Type B pancreatic cell (in vitro differentiated cells): ENCODE measurements around the gene GOLT1B. TPM values are rescaled to one million over a fixed set of nuclear protein-coding genes. Genes with fewer than 3 reads are reported as not detected.

Experiments
- DNase-seq: peaks from one replicate; pipeline ENCODE4 v3.0.0; 2021; ENCODE audit warnings: mixed read lengths; ENCODE audit not compliant: unreplicated experiment; ENCODE audit errors: extremely low spot score
- H3K27ac Mint-ChIP-seq: 2 replicates; pipeline ENCODE4 v1.8.0; 2021; ENCODE audit warnings: mild to moderate bottlenecking, mixed read lengths
- H3K27me3 Mint-ChIP-seq: 2 replicates; pipeline ENCODE4 v1.8.0; 2021; ENCODE audit warnings: mixed read lengths
- H3K36me3 Mint-ChIP-seq: 2 replicates; pipeline ENCODE4 v1.8.0; 2021; ENCODE audit warnings: mixed read lengths
- H3K4me1 Mint-ChIP-seq: one replicate; pipeline ENCODE4 v1.8.0; 2021; ENCODE audit warnings: mixed read lengths; ENCODE audit not compliant: unreplicated experiment
- H3K4me3 Mint-ChIP-seq: 2 replicates; pipeline ENCODE4 v1.8.0; 2021; ENCODE audit warnings: mild to moderate bottlenecking, mixed read lengths
- H3K9me3 Mint-ChIP-seq: 2 replicates; pipeline ENCODE4 v1.8.0; 2021; ENCODE audit warnings: mixed read lengths
- total RNA-seq: library from RNA; stranded (reverse); gene quantifications from 2 replicates; pipeline ENCODE4 v1.2.1, GENCODE V29; 2021; ENCODE audit warnings: low replicate concordance
- TF ChIP-seq, protein P1 (sequence below): fragments of 200-600 bp; sonication (generic); conservative IDR thresholded peaks from 2 replicates; pipeline ENCODE4 v1.5.0; 2021; ENCODE audit warnings: antibody characterized with exemption, mild to moderate bottlenecking

The GOLT1B gene
- total RNA-seq, 1 donor from 2014 or later: 36.3 TPM

- Mint-ChIP-seq H3K27me3 (peaks cover 7% of the 10 kb centered on the region), H3K4me1 (no peaks in the 10 kb centered on the region), H3K4me3 (no peak overlapping the region), H3K9me3 (no peaks in the 10 kb centered on the region), H3K27ac (no peak overlapping the region), H3K36me3 (no peaks in the 10 kb centered on the region)
- DNase-seq: no peak
- TF ChIP-seq, protein P1, sequence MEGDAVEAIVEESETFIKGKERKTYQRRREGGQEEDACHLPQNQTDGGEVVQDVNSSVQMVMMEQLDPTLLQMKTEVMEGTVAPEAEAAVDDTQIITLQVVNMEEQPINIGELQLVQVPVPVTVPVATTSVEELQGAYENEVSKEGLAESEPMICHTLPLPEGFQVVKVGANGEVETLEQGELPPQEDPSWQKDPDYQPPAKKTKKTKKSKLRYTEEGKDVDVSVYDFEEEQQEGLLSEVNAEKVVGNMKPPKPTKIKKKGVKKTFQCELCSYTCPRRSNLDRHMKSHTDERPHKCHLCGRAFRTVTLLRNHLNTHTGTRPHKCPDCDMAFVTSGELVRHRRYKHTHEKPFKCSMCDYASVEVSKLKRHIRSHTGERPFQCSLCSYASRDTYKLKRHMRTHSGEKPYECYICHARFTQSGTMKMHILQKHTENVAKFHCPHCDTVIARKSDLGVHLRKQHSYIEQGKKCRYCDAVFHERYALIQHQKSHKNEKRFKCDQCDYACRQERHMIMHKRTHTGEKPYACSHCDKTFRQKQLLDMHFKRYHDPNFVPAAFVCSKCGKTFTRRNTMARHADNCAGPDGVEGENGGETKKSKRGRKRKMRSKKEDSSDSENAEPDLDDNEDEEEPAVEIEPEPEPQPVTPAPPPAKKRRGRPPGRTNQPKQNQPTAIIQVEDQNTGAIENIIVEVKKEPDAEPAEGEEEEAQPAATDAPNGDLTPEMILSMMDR: no peak
These were observed 51.7 kb downstream of the GOLT1B start for GRCh38 chr12:21553329-21553675.

DNA sequence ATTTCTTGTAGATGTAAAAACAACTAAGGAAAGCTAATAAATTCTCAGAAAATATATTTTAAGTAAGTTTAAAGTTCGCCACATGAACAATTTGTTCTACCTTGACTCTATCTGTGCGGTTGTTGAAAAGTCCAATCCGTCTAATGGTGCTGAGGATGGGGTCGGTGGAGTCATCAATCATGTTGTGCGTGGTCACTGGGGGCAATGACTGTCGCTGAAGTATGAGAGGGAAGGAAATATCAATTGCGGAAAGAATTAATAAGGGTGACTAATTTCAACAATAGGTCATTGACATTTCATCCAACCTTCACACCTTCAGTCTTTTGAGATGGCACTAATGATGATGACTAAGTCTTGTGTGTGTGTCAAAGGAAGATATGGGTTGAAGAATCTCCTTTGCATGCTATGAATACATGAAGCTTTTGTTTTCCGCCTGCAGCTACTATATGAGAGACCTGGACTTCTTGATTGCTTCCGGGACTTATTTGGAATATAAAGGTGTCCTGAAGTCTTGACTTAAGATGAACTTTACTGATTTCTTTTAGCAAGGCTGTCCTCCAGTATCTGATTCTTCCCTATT lies 56.6 kb downstream of the GOLT1B start:
- H3K4me3 Mint-ChIP-seq: no peak overlapping the region
- H3K36me3 Mint-ChIP-seq: peaks cover 4% of the 10 kb centered on the region
- peaks cover 9% of the 10 kb centered on the region for H3K27me3 Mint-ChIP-seq
- no peak overlapping the region for H3K27ac Mint-ChIP-seq
- TF ChIP-seq, protein P1: no peak
- H3K9me3 Mint-ChIP-seq: no peaks in the 10 kb centered on the region
- no peak for DNase-seq
- no peaks in the 10 kb centered on the region for H3K4me1 Mint-ChIP-seq

DNA sequence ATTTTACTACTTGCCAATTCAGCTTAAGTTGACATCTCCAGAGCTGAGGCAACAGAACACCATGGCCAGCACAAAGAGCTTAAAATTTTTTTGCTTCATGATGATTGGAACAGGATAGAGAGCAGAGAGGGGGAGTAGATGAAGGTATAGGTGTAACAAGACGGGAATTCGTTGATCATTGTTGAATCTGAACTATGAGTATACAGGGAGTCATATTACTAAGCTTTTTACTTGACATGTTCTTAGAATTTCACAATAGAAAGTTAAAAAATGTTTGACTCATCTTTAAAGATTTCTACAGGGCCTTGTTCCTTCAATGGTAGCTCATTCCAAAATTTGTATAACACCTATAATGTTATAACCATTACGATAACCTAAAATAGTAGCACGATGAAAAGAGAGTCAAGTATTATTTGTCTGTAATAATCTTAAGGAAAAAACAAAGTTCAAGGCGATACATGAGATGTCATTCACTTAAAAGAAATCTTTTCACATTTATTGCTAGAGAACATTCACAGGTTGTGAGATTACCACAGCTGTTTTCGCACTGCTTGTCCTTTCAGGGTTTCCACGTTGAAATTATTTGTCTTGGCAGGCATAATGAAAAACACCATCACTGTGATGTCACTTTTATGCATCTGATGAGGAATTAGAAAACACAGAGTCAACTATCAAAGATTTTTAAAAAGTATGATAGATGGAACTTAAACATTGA lies 58.4 kb downstream of the GOLT1B start:
- Mint-ChIP-seq H3K4me3 (no peak overlapping the region), H3K36me3 (peaks cover 4% of the 10 kb centered on the region), H3K27ac (no peak overlapping the region), H3K4me1 (no peaks in the 10 kb centered on the region), H3K27me3 (peaks cover 5% of the 10 kb centered on the region), H3K9me3 (no peaks in the 10 kb centered on the region)
- DNase-seq: no peak
- TF ChIP-seq, protein P1: no peak

DNA sequence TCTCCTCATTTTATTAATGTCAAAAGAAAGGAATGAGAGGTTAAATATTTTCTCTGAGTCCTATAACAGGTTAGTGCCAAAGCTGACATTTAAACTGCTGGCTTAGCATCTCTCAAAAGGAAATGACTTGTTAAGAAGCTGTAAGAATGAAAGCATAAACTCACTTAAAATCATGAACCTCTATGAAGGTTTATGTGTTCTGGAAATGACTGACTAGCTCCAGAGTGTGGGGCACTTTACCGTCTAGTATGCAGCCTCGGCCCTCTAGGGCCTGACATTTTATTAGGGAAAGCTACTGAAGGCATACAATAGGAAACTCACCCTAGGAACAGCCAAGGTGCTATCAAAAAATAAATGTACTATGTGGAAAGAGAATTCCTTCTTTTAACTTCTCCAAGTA lies 59.6 kb downstream of the GOLT1B start:
- Mint-ChIP-seq H3K9me3 (no peaks in the 10 kb centered on the region), H3K27ac (no peak overlapping the region), H3K27me3 (peaks cover 5% of the 10 kb centered on the region), H3K36me3 (peaks cover 4% of the 10 kb centered on the region), H3K4me3 (no peak overlapping the region), H3K4me1 (no peaks in the 10 kb centered on the region)
- TF ChIP-seq, protein P1: no peak
- DNase-seq: no peak

DNA sequence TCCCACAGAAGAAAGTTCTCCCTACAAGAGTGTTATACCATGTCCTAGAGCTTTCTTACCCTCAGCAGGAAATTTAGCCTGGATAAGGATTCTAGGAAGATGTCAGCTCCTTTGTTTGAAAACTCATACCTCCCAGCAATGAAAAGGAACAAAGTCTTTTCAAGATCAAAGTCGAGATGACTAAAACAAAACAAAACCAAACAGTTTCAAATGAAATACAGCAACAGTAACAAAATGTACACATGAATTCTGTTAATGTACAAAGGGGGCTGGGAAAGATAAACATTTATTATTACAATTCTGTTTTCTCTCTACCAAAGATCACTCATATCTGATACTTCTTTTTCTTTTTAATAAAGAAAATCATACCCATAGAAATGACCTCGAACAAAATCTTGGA lies 61.3 kb downstream of the GOLT1B start:
- H3K27me3 Mint-ChIP-seq: peaks cover 5% of the 10 kb centered on the region
- no peaks in the 10 kb centered on the region for H3K9me3 Mint-ChIP-seq
- no peak overlapping the region for H3K4me3 Mint-ChIP-seq
- H3K36me3 Mint-ChIP-seq: peaks cover 4% of the 10 kb centered on the region
- TF ChIP-seq, protein P1: no peak
- DNase-seq: no peak
- no peak overlapping the region for H3K27ac Mint-ChIP-seq
- no peaks in the 10 kb centered on the region for H3K4me1 Mint-ChIP-seq
